WERI-Rb-1 (cell line): Measurements from ENCODE around the gene ATRNL1.

Experiments used
- DNase-seq: peaks from one replicate; pipeline ENCODE4 v3.0.0-alpha.2; 2020
- H3K27ac ChIP-seq: fragments of 250-450 bp; sonication (Bioruptor Pico); 2 replicates; pipeline ENCODE4 v1.5.1; 2020; ENCODE audit warnings: mild to moderate bottlenecking, moderate library complexity
- H3K27me3 ChIP-seq: fragments of 250-450 bp; sonication (Bioruptor Pico); 2 replicates; pipeline ENCODE4 v1.5.1; 2021; ENCODE audit warnings: mild to moderate bottlenecking, low read depth, moderate library complexity; ENCODE audit not compliant: insufficient read depth, severe bottlenecking
- H3K36me3 ChIP-seq: fragments of 250-450 bp; sonication (Bioruptor Pico); 2 replicates; pipeline ENCODE4 v1.5.1; 2020; ENCODE audit warnings: mild to moderate bottlenecking, moderate library complexity
- H3K4me3 ChIP-seq: 2 replicates; pipeline ENCODE4 v1.5.1; 2011; ENCODE audit warnings: low read depth, mild to moderate bottlenecking, control low read depth, low read length
- H3K9me3 ChIP-seq: fragments of 250-450 bp; sonication (Bioruptor Pico); 2 replicates; pipeline ENCODE4 v1.5.1; 2021; ENCODE audit warnings: mild to moderate bottlenecking, moderate library complexity; ENCODE audit not compliant: severe bottlenecking
- TF ChIP-seq, protein P1 (sequence below): IDR thresholded peaks from 2 replicates; pipeline ENCODE4 v1.5.1; 2011; ENCODE audit warnings: low read depth, mild to moderate bottlenecking, control low read depth, inconsistent platforms, low read length

The ATRNL1 gene

DNA sequence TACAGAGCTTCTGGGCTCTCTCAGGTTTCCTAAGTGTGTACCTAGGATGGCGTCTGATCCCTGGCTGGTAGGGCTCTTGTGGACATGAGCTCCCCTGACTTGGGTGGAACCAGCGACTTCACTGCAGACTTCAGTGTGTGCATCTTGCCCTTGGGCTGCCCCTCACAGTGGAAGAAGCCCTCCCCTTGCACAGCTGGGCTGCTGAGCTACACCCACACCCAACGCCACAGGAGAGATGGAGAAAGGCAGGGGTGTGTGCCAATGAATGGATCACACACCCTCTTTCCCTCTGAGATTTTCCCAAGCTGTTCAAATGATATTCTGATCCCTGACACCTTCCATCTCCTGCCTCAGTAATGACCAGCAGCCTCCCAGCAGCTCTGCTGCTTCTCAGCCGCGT, 883.2 kb downstream of the ATRNL1 start:
- DNase-seq, result no peak
- Histone ChIP-seq H3K27ac (no peak overlapping the region), H3K36me3 (no peaks in the 10 kb centered on the region), H3K27me3 (no peaks in the 10 kb centered on the region), H3K4me3 (no peak overlapping the region), H3K9me3 (no peaks in the 10 kb centered on the region)
- TF ChIP-seq, protein P1, sequence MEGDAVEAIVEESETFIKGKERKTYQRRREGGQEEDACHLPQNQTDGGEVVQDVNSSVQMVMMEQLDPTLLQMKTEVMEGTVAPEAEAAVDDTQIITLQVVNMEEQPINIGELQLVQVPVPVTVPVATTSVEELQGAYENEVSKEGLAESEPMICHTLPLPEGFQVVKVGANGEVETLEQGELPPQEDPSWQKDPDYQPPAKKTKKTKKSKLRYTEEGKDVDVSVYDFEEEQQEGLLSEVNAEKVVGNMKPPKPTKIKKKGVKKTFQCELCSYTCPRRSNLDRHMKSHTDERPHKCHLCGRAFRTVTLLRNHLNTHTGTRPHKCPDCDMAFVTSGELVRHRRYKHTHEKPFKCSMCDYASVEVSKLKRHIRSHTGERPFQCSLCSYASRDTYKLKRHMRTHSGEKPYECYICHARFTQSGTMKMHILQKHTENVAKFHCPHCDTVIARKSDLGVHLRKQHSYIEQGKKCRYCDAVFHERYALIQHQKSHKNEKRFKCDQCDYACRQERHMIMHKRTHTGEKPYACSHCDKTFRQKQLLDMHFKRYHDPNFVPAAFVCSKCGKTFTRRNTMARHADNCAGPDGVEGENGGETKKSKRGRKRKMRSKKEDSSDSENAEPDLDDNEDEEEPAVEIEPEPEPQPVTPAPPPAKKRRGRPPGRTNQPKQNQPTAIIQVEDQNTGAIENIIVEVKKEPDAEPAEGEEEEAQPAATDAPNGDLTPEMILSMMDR, result no peak

DNA sequence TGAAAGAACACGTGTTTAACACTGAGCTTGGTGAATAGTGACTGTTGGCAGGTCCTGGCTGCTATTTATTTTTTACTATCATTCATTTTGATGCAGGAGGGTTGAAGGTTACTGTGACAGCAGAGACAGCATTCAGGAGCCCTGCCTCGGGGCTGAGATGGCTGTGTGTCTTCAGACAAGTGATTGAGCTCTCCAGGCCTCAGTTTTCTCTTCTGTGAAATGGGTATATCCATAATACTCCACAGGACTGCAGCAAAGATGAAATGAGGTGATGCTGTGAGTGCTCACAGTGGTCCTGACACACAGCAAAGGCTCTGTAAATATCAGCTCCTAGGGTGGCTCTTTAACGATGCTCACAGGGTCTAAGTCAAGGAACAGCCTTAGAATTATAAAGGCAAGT, 884.7 kb downstream of the ATRNL1 start:
- DNase-seq, result no peak
- H3K9me3 ChIP-seq, result no peaks in the 10 kb centered on the region
- H3K4me3 ChIP-seq, result no peak overlapping the region
- no peak overlapping the region for H3K27ac ChIP-seq
- TF ChIP-seq, protein P1, result no peak
- no peaks in the 10 kb centered on the region for H3K36me3 ChIP-seq
- H3K27me3 ChIP-seq, result no peaks in the 10 kb centered on the region

DNA sequence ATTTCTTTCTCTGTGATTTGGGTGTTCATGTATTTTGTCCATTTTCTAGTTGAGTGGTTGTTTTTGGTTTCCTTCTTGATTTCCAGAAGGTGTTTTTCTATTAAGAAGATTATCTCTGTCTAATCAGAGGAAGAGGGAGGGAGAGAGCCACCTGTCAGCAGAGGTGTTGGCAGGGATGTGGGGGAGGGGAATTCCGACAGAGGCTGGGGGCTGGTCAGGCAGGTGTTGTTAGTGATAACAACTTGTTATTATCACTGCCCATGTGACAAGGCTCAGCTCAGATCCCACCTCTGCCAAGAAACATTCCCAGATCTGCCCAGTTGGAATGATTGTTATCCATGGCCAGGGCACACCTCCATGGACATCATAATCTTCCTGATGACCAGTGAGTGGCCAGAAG, 886.4 kb downstream of the ATRNL1 start:
- no peaks in the 10 kb centered on the region for H3K9me3 ChIP-seq
- TF ChIP-seq, protein P1, result no peak

DNA sequence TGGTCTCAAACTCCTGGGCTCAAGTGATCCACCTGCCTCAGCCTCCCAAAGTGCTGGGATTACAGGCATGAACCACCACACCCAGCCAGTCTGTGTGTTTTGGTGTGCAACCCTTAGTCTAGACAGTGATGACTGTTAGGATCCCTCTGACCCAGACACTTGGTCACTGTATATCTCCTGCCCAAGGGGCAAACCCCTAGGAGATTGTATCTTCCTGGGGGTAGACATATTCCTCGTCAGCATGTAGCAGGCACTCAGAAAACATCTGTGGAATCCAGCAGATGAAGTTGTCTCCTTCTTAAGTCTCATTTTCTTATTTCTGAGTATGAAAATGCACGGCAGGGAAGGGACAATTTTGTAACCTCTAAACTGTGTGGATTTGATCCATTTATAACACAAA, 887.3 kb downstream of the ATRNL1 start:
- Histone ChIP-seq H3K36me3 (no peaks in the 10 kb centered on the region), H3K27me3 (no peaks in the 10 kb centered on the region), H3K4me3 (no peak overlapping the region), H3K27ac (no peak overlapping the region; the same call in 1 of the 2 replicates), H3K9me3 (no peaks in the 10 kb centered on the region)
- DNase-seq, result no peak
- TF ChIP-seq, protein P1, result no peak

More for the DNA sequence above, 886.4 kb downstream of the ATRNL1 start:
- H3K36me3 ChIP-seq, result no peaks in the 10 kb centered on the region
- H3K27me3 ChIP-seq, result no peaks in the 10 kb centered on the region
- peak; percentile 79 for DNase-seq
- peak overlapping the region; percentile 49 for H3K27ac ChIP-seq
- H3K4me3 ChIP-seq, result no peak overlapping the region

DNA sequence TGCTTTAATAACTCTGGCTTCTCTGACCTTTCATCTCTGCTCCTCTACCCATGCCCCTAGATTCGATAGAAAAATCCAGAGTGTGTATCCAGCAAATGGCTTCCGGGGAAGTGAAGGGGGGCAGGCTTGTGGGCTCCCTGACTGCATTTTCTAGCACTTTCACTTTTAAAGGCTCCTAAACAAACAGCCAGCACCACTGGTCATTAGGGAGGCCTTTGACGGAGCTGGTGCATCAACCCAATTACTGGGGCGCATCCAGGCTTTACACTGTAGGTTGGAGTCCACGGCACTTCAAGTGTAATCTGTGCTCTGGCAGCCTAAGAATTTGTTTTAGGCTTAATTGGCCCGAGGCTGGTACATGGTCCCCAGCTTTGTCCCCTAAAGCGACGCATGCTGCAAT, 887.9 kb downstream of the ATRNL1 start:
- H3K9me3 ChIP-seq, result peaks cover 2% of the 10 kb centered on the region
- DNase-seq, result no peak
- H3K27ac ChIP-seq, result no peak overlapping the region
- H3K36me3 ChIP-seq, result no peaks in the 10 kb centered on the region
- H3K27me3 ChIP-seq, result no peaks in the 10 kb centered on the region
- no peak overlapping the region for H3K4me3 ChIP-seq
- TF ChIP-seq, protein P1, result no peak

DNA sequence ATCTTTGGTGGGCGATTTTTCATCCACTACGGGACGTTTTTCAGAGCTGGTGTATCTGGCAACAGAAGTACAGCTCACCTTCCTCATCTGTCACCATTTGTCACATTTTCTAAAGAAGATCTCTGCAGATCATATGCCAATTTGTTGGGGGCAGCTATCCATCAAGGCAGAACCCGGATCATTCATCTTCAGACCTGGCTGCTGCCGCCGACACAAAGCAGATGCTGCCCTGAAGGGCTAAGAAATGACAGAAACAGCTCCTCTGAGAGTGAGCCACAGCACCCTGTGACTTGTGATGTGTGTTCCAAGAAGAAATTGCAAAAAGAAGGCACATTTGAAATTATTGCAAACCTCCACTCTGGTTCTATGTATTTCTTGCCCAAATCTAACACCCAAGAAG, 888.9 kb downstream of the ATRNL1 start:
- Histone ChIP-seq H3K27me3 (no peaks in the 10 kb centered on the region), H3K9me3 (peaks cover 4% of the 10 kb centered on the region), H3K27ac (no peak overlapping the region), H3K4me3 (no peak overlapping the region), H3K36me3 (no peaks in the 10 kb centered on the region)
- DNase-seq, result no peak
- TF ChIP-seq, protein P1, result no peak
